ENCODE data around the gene BRAF.
A peak's percentile ranks its signal among the peaks of the same experiment; 100 is the strongest.
"Not testable (repeated sequence)": the region's sequence is repeated elsewhere in the genome, so short reads cannot be mapped to it uniquely, and the experiment has no call there.

Gene BRAF

GRCh38 chr7:140924821-140925421 is at the start of gene BRAF:
TSS of gene BRAF (minus strand) at chr7:140924929. CDS start at chr7:140924703, 226 bp downstream.
- DNase-seq: peak; percentile 81 to 85

- no peak for DNase-seq
These were observed 48.4 kb upstream of the BRAF start for GRCh38 chr7:140972876-140973829.

GRCh38 chr7:140972344-140972743 is 47.6 kb upstream of the BRAF start:
- no peak for DNase-seq

GRCh38 chr7:140967438-140967837 is 42.7 kb upstream of the BRAF start:
- no peak for DNase-seq

GRCh38 chr7:140966561-140967233 is 42.0 kb upstream of the BRAF start:
- DNase-seq: no peak

GRCh38 chr7:140961117-140961516 is 36.4 kb upstream of the BRAF start:
- DNase-seq: no peak

- DNase-seq: not testable (repeated sequence)
These were observed 32.3 kb upstream of the BRAF start for GRCh38 chr7:140956997-140957396.

- no peak for DNase-seq
These were observed 21.2 kb upstream of the BRAF start for GRCh38 chr7:140945940-140946339.

GRCh38 chr7:140942242-140942641 is 17.5 kb upstream of the BRAF start:
- DNase-seq: not testable (repeated sequence)

- DNase-seq: no peak
These were observed 16.2 kb upstream of the BRAF start for GRCh38 chr7:140940898-140941297.

- DNase-seq: no peak
These were observed 13.1 kb upstream of the BRAF start for GRCh38 chr7:140937702-140938264.

GRCh38 chr7:140928491-140929309 is 4.0 kb upstream of the BRAF start:
- no peak for DNase-seq

- not testable (repeated sequence) for DNase-seq
These were observed 3.2 kb upstream of the BRAF start for GRCh38 chr7:140927945-140928344.

- DNase-seq: no peak
These were observed 2.6 kb upstream of the BRAF start for GRCh38 chr7:140927351-140927750.

GRCh38 chr7:140926021-140926817 is 1.5 kb upstream of the BRAF start:
- no peak for DNase-seq

- DNase-seq: peak; percentile 75 to 85
These were observed 509 bp downstream of the BRAF start for GRCh38 chr7:140924019-140924820.

GRCh38 chr7:140923358-140924006 is 1.2 kb downstream of the BRAF start:
- DNase-seq: peak in 1 of 2 donors; percentile 18

GRCh38 chr7:140922741-140923345 is 1.9 kb downstream of the BRAF start:
- no peak for DNase-seq

- DNase-seq: no peak
These were observed 4.0 kb downstream of the BRAF start for GRCh38 chr7:140920745-140921144.
